ENCODE results near the gene TMEM229B. TPM values are rescaled to one million over a fixed set of nuclear protein-coding genes. Genes with fewer than 3 reads are reported as not detected.

The TMEM229B gene
- total and polyA plus RNA-seq, 2 experiments from 2014 or later, result 18.3 to 25.6 TPM

DNA sequence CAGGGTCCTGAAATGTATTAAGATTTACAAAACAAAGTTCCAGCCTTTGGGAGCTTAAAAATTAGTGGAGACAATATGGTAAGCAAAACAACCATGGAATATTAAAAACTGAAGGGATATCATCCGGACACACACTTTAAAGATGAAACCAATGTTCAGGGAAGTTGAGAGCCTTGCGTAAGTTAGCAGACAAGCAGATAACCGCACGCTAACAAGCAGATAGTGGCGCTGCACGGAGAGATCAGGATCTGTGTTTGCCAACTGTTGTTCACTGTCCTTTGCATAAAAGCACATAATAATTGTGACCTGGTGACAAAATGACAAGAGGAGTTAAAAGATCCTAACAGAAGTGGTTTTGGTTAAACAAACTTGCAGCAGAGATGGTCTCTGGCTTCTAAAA, 14.3 kb upstream of the TMEM229B start:
- no peaks in the 10 kb centered on the region for H3K9me2 ChIP-seq (replicated peaks; ENCODE audit: insufficient read depth)
- H3K4me2 ChIP-seq, result no peak overlapping the region
- TF ChIP-seq EZH2phosphoT487 (IDR thresholded peaks at IDR 0.05; ENCODE audit: low read depth, severe bottlenecking, unreplicated experiment) (no peak), CTCF (IDR thresholded peaks at IDR 0.05; ENCODE audit: poor library complexity) (no peak), EZH2 (IDR thresholded peaks at IDR 0.05; ENCODE audit: borderline replicate concordance) (no peak)
- no peaks in the 10 kb centered on the region for H3K9me3 ChIP-seq (ENCODE audit: low read depth)
- H4K20me1 ChIP-seq (ENCODE audit: insufficient read depth, poor library complexity, severe bottlenecking), result no peaks in the 10 kb centered on the region
- no peaks in the 10 kb centered on the region for H3K27me3 ChIP-seq
- no peaks in the 10 kb centered on the region for H3K79me2 ChIP-seq
- H3K4me3 ChIP-seq, result no peak overlapping the region
- DNase-seq (ENCODE audit: low spot score), result no peak
- no peaks in the 10 kb centered on the region for H3K4me1 ChIP-seq (ENCODE audit: insufficient read depth)
- 62% methylated on average over 6 of the region's 6 CpGs for WGBS (ENCODE audit: low lambda C conversion rate, missing lambda C conversion rate)
- H3K36me3 ChIP-seq (replicated peaks; ENCODE audit: insufficient read depth, low read depth), result no peaks in the 10 kb centered on the region
- no peak overlapping the region for H2AFZ ChIP-seq
- no peak overlapping the region for H3K27ac ChIP-seq

- TF ChIP-seq EZH2phosphoT487 (IDR thresholded peaks at IDR 0.05; ENCODE audit: low read depth, severe bottlenecking, unreplicated experiment) (no peak), EZH2 (IDR thresholded peaks at IDR 0.05; ENCODE audit: borderline replicate concordance) (no peak), CTCF (IDR thresholded peaks at IDR 0.05; ENCODE audit: poor library complexity) (no peak)
- no peak for DNase-seq (ENCODE audit: low spot score)
- H3K4me2 ChIP-seq, result no peak overlapping the region
- no peak overlapping the region for H3K4me3 ChIP-seq
- no peak overlapping the region for H3K27ac ChIP-seq
- no peaks in the 10 kb centered on the region for H3K9me3 ChIP-seq (ENCODE audit: low read depth)
- H3K9me2 ChIP-seq (replicated peaks; ENCODE audit: insufficient read depth), result no peaks in the 10 kb centered on the region
- H3K79me2 ChIP-seq, result no peaks in the 10 kb centered on the region
- 80% methylated on average over 4 of the region's 4 CpGs for WGBS (ENCODE audit: low lambda C conversion rate, missing lambda C conversion rate)
- no peaks in the 10 kb centered on the region for H3K27me3 ChIP-seq
- no peaks in the 10 kb centered on the region for H3K4me1 ChIP-seq (ENCODE audit: insufficient read depth)
- no peak overlapping the region for H2AFZ ChIP-seq
- no peaks in the 10 kb centered on the region for H4K20me1 ChIP-seq (ENCODE audit: insufficient read depth, poor library complexity, severe bottlenecking)
- H3K36me3 ChIP-seq (replicated peaks; ENCODE audit: insufficient read depth, low read depth), result no peaks in the 10 kb centered on the region
Measured at GRCh38 chr14:67501670-67502069, 13.1 kb upstream of the TMEM229B start.

- Histone ChIP-seq H3K27me3 (no peaks in the 10 kb centered on the region), H3K79me2 (no peaks in the 10 kb centered on the region), H3K4me1 (ENCODE audit: insufficient read depth) (no peaks in the 10 kb centered on the region), H3K4me3 (no peak overlapping the region), H3K4me2 (no peak overlapping the region), H3K27ac (no peak overlapping the region), H3K9me2 (replicated peaks; ENCODE audit: insufficient read depth) (no peaks in the 10 kb centered on the region), H2AFZ (no peak overlapping the region), H3K36me3 (replicated peaks; ENCODE audit: insufficient read depth, low read depth) (no peaks in the 10 kb centered on the region), H4K20me1 (ENCODE audit: insufficient read depth, poor library complexity, severe bottlenecking) (no peaks in the 10 kb centered on the region), H3K9me3 (ENCODE audit: low read depth) (no peaks in the 10 kb centered on the region)
- DNase-seq (ENCODE audit: low spot score), result no peak
- TF ChIP-seq EZH2phosphoT487 (IDR thresholded peaks at IDR 0.05; ENCODE audit: low read depth, severe bottlenecking, unreplicated experiment) (no peak), CTCF (IDR thresholded peaks at IDR 0.05; ENCODE audit: poor library complexity) (no peak), EZH2 (IDR thresholded peaks at IDR 0.05; ENCODE audit: borderline replicate concordance) (no peak)
- 82% methylated on average over 3 of the region's 3 CpGs for WGBS (ENCODE audit: low lambda C conversion rate, missing lambda C conversion rate)
Measured at GRCh38 chr14:67500981-67501380, 12.5 kb upstream of the TMEM229B start.

- H3K9me2 ChIP-seq (replicated peaks; ENCODE audit: insufficient read depth), result no peaks in the 10 kb centered on the region
- DNase-seq (ENCODE audit: low spot score), result no peak
Measured at GRCh38 chr14:67497716-67498115, 9.2 kb upstream of the TMEM229B start.

More at GRCh38 chr14:67497716-67498115, 9.2 kb upstream of the TMEM229B start:
- Histone ChIP-seq H3K27ac (no peak overlapping the region), H3K79me2 (no peaks in the 10 kb centered on the region), H3K4me1 (ENCODE audit: insufficient read depth) (no peaks in the 10 kb centered on the region), H3K9me3 (ENCODE audit: low read depth) (no peaks in the 10 kb centered on the region), H2AFZ (no peak overlapping the region), H3K4me2 (no peak overlapping the region), H3K4me3 (no peak overlapping the region), H3K36me3 (replicated peaks; ENCODE audit: insufficient read depth, low read depth) (no peaks in the 10 kb centered on the region), H3K27me3 (no peaks in the 10 kb centered on the region), H4K20me1 (ENCODE audit: insufficient read depth, poor library complexity, severe bottlenecking) (no peaks in the 10 kb centered on the region)
- 87% methylated on average over 4 of the region's 4 CpGs for WGBS (ENCODE audit: low lambda C conversion rate, missing lambda C conversion rate)
- TF ChIP-seq EZH2phosphoT487 (IDR thresholded peaks at IDR 0.05; ENCODE audit: low read depth, severe bottlenecking, unreplicated experiment) (no peak), CTCF (IDR thresholded peaks at IDR 0.05; ENCODE audit: poor library complexity) (no peak), EZH2 (IDR thresholded peaks at IDR 0.05; ENCODE audit: borderline replicate concordance) (no peak)
